HG03060 (cell line): Measurements from ENCODE around the gene CPNE5.
"Not testable (repeated sequence)": the region's sequence is repeated elsewhere in the genome, so short reads cannot be mapped to it uniquely, and the experiment has no call there.

ENCODE experiments used
- ATAC-seq: cut with Tn5 transposase; IDR thresholded peaks from one replicate; pipeline ENCODE4 v1.9.1; 2021; ENCODE audit warnings: low read depth, moderate number of reproducible peaks; ENCODE audit not compliant: unreplicated experiment

Gene CPNE5

DNA sequence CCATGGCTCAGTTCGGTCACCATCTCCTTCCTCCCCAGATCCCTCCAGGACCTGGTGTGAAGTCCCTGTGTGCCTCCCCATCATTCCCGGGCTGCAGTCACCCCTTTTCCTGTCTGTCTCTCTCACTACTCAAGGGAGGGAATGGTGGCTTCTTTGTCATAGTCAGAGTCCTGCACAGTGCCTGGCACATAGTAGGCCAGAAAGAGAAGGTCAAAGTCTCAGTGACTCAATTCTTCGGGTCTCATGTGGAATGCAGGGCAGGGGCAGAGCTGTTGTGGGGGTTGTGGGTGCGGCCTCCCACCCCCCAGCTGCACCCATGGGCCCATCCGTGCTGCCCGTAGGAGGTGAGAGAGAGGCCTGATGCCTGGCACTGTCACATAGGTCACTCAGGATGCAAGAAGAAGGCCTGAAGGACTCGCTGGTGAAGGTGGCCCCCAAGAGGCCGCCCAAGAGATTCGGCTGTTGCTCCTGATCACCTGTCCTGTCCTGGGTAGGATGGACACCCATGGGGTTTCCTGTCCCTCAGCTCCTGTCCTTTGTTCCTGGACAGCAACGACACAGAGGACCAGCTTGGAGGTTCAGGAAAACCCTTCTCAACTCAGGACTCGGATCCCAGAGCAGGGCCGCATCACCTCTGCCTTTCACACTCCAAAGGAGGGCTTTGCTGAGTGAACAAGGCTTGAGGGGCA, 107.5 kb downstream of the CPNE5 start:
- ATAC-seq, result no peak

DNA sequence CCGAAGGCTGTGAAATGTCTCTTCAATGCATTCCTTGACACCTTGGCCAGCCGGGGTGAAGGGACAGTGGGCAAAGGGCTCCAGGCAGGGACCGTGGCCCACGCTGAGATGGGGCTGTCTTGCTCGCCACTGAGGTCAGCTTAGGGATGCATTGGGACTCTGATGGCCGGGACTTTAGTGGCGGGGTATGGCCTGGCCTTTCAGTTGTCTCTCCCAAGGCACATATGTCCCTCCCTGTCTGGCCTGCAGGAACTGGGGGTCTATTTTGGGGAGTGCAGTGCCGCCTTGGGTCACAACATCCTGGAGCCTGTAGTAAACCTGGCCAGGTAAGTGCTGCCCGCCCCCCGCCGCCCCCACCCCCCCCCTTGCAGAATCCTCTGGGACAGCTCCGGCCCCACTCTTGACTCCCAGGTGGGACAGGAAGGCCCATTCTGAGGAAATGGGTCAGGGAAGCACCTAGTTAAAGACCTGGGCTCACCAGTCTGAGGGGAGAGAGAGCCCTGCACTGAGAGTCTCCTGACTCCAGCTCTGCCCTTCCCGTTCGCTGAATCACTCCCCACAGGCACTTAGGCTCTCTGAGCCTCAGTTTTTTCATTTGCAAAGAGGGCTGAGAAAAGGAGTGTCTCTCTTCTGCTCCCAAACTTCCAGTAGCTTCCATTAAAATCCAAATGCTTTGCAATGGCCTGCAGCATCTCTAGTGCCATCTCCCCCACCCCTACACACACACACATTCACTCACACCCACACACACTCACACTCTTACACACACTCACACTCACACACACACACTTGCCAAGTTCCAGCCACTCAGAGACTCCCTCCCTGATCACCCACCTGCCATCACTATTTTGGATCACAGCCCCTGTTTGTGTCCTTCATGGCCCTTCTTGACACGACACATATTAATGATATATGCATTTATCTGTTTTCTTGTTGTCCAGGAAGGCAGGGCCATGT, 108.5 kb downstream of the CPNE5 start:
- no peak for ATAC-seq

DNA sequence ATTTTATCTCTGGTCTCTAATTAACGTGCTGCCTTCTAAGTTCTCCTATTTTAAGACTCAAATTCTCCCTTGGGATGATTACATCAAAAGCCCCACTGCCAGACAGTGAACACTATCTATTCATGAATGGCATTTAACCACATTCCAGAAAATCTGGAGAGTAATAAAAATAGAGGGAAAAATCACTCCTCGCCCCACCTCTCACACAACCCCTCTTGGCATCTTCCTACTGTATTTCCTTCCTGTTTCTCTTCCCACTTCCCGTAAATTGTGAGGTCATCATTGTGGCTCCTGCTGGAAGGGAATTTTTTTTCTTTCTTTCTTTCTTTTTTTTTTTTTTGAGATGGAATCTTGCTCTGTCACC, 110.1 kb downstream of the CPNE5 start:
- no peak for ATAC-seq

DNA sequence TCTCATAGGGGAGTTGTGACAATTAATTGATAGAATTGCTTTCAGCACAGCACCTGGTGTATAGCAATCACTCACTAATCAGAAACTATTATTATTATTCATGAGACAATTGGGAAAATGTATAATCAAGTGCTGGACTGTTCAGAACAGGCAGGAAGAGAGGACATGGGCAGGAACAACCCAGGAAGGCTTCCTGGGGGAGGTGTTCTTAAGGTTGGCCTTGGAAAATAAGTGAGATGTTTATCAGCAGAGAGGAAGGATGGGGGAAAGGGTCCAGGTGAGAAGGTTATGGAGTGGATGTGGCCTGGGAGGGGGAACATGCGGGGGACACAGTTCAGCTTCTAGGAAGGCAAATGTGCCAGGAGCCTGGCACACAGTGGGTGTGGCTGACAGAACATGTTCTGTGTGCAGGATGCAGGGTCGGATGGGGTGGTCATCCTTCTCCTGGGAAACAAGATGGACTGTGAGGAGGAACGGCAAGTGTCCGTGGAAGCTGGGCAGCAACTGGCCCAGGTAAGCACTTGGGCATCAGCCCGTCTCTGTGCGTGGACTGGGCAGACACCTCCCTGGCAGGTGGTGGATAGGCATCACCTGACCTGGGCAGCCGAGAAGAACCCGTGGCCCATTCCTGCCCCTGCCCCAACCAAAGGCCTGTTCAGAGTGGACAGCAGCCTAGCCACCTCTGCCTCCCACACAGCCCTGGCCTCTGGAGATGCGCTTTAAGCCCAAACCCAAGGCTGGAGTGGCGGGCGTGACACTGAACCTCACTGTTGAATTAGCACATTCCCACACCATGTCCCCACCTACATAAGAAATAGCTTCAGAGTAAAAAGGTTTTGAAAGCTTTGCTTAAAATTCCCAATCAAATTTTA, 110.7 kb downstream of the CPNE5 start:
- no peak for ATAC-seq

DNA sequence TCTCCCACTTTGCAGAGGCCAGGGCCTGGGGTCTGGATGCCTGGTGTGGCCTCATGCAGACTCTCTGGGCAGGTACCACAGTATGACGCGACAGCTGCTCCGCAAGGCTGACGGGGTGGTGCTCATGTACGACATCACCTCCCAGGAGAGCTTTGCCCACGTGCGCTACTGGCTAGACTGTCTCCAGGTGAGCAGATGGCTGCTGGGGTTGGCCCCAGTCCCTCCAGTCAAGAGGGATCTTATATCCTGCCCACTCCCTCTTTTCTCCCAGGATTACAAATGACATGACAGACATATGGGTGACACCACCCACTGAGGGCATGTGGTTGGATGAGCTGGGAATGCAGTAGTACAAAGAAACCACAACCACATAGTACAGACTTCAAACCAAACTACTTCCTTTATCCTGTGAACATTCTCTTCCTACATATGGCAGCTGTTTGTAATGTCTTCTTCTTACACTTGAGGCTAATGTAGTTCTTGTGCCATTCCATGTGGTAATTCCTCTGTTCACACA, 111.7 kb downstream of the CPNE5 start:
- no peak for ATAC-seq

DNA sequence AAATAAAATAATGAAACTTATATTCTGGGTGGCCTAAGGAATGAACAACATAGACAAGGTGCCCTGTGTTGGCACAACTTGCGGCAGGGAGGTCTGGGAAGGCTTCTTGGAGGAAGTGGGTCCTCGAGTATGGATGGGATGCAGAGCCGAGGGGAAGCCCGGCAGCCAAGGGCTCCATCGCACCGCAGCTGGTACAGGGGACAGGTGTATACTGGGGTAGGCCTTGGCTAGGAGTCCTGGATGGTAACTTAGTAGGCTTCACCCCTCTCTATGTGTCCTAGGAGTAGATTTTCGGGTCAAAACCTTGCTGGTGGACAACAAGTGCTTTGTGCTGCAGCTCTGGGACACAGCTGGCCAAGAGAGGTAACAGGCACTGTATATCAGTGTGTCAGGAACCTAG, 113.7 kb downstream of the CPNE5 start:
- no peak for ATAC-seq

DNA sequence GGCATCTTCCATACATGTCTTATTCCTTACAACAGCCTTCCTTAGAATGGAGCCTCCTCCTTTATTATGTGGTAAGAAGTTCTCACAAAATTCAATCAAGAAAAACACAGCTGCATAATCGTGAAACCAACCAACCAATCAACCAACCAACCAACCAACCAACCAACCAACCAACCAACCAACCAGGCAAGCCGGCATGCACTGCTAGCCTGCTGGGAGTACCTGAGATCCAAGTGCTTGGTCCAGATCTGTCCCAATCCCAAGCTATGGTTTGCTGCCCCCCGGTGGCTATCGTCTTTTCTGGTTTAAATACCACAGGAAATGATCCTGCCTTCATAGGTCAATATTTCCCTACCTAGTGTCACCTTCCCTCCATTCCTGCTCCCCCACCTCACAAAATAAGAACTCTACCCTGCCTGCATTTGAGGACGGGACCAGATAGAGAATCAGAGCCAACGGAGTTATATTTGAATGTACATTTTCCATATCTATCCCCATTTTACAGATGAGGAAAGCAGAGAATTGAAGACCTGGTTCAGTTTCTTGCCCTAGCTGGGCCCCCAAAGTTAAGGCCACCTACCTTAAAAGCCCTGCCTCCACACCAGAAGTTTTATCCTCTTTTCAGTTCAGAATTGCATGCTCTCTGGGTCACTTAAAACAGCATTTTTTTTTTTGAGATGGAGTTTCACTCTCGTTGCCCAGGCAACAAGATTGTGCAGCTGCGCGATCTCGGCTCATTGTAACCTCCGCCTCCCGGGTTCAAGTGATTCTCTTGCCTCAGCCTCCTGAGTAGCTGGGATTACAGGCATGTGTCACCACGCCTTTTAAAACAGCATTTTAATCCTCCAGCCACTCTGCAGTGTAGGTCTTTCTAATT, 114.5 kb downstream of the CPNE5 start:
- ATAC-seq, result no peak

DNA sequence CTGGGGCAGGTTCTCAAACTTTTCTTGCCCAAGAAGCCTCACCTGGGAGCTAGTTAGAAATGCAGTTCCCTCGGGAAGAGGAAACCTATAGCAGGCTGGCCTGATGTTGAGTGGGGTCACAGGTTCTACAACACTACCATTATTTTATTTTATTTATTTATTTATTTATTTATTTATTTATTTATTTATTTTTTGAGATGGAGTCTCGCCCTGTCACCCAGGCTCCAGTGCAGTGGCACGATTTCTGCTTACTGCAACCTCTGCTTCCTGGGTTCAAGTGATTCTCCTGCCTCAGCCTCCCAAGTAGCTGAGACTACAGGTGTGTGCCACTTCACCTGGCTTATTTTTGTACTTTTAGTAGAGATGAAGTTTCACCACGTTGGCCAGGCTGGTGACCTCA, 115.3 kb downstream of the CPNE5 start:
- not testable (repeated sequence) for ATAC-seq

DNA sequence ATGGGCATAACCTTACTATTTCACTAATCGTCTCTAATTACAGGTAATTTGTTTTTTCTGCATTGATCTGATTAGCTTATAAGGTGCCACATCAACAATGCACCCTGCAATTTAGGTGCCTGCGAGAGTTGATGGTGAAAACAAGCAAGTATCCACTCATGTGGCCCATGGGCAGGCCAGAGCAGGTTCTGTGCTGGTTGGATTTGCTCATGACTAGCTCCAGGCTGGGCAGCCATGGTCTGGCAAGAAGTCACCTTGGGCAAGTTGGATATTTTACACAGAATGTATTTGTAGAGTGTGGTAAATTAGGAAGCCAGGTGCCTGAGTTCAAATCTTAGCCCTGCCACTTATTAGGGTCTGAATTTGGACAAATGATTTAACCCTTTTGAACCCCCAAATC, 116.4 kb downstream of the CPNE5 start:
- no peak for ATAC-seq

DNA sequence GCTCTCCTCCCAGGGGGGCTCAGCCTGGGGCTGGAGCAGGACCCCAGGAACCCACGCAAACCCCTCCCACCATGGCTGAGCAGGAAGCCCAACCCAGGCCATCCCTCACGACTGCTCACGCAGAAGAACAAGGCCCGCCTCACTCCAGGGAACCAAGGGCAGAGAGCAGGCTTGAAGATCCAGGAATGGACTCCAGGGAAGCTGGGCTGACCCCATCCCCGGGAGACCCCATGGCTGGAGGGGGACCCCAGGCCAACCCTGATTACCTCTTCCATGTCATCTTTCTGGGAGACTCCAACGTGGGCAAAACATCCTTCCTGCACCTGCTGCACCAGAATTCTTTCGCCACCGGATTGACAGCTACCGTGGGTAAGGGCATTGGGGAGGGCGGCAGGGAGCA, 116.9 kb downstream of the CPNE5 start:
- no peak for ATAC-seq

DNA sequence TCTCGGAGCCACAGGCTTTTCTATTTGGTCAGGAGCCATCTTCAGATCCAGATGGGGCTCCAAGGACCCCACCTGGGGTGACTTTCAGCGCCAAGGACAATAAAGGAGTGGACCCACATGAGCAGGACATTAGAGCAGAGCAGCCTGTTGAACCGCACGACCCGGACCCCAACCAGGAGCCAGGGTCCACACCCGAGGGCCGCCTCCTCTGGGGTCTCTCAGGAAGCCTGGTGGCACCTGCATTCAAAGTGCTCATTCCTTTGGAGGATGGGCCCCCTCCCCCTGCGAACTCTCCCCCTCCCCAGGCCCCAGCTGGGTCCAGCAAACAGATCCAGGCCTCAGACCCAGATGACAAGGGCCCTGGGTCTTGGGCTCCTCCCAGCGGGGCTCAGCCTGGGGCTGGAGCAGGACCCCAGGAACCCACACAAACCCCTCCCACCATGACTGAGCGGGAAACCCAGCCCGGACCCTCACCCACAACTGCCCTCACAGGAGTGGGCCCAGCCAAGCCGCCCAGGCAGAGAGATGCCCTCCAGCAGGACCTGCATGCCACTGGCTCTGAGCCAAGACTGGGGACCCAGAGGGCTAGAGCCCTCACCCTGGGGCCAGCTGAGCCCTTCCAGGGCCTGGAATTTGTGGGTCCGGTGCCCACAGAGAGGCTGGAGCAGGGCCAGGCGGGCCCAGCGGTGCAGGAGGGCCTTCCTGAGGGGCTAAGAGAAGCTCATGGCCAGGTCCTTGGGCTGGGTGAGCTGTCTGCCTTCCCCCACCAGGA, 117.7 kb downstream of the CPNE5 start:
- ATAC-seq, result no peak

DNA sequence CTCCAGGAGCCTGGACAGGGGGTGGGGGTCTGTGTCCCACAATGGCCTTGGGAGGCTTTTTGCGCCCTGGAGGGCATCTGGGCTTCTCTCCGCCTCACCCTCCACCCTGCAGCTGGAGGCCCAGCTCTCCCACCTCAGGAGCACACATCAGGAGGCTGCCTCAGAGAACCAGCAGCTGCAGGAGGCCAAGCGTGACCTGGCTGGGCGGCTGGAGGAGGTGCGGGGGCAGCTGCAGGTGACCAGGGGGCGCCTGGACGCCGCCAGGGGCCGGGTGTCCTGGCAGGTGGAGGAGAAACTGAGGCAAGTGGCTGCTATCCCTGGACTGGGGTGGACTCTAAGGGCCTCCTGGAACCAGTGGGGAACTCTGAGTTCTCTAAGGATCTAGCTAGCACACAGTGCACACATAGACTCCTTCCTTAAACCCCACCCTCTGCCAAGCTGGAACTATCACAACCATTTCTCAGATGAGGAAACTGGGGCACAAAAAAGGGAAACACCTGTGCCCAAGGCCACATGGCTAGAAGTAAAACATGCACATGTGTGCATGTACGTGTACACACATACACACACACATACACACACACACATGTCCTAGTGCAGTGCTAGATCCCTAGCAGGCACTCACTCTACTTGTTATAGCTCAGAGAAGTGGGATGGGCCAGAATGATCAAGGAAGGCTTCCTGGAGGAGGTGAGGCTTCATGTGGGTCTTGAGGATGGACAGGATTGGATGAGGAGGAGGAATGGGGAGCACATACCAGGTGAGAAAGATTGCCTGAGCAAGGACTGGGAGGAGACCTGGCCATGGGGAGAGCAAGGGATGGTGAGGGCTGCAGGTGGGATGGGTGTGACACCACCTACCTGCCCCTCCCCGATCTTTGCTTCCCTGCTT, 118.7 kb downstream of the CPNE5 start:
- no peak for ATAC-seq

DNA sequence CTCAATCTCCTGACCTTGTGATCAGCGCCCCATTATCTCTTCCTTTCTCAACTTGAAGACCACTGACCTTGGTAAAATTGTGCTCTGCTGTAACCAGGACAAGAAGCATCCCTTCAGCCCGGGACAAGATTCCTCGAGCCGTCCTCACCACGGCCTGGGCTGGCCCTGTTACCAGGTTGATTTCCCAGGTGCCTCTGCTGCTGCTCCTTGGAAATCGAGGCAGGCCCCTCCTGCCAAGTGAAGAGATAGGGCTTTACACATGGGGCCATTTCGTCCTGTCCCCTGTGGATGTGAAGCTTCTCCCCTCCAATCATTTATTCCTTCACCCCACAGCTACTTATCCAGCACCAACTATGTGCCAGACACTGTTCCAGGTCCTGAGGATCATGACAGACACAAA, 120.1 kb downstream of the CPNE5 start:
- no peak for ATAC-seq

DNA sequence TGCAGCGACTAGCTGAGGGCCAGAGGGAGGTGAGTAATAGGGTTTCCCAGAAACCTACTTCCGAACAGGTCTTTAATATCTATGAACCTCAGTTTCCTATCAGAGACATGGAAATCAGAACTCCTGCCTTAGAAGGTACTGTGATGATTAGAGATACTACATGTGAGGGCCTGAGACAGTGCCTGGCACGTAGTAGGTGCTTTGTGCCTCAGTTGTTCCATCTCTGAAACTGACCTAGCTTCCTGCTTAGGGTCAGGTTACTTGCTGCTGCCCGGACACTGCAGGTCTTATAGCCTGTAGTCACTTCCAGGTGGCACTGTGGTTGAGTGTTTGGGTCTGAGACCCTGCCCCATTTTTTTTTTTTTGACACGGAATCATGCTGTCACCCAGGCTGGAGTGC, 120.7 kb downstream of the CPNE5 start:
- ATAC-seq, result no peak

DNA sequence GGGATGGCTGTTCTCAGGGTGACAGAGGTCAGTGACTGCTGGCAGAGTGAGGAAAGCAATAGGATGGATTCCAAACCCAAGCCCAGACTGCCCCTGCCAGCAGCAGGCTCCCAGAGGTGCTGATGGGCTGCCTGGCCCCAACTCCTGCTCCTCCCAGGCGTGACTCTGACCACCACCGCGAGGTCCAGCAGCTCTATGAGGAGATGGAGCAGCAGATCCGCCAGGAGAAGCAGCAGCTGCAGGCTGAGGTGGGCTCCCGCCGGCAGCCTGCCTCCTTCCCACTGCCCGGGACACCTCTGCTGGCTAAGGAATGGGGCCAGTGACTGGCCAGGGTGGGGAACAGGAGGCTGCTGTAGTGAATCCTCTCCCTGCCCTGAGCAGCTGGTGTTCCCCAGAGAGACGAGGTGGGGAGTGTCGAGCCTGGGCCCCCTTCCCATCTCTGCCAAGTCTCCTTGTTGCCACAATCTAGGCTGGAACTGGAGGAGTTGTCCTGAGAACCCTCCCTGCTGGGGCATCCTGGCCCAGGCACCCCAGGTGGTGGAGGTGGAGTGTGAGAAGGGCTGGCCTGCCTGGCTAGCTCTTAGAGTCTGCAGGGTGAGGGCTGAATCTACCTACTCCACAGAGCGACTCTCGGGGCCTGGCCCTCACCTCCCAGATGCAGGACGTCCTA, 121.2 kb downstream of the CPNE5 start:
- no peak for ATAC-seq

DNA sequence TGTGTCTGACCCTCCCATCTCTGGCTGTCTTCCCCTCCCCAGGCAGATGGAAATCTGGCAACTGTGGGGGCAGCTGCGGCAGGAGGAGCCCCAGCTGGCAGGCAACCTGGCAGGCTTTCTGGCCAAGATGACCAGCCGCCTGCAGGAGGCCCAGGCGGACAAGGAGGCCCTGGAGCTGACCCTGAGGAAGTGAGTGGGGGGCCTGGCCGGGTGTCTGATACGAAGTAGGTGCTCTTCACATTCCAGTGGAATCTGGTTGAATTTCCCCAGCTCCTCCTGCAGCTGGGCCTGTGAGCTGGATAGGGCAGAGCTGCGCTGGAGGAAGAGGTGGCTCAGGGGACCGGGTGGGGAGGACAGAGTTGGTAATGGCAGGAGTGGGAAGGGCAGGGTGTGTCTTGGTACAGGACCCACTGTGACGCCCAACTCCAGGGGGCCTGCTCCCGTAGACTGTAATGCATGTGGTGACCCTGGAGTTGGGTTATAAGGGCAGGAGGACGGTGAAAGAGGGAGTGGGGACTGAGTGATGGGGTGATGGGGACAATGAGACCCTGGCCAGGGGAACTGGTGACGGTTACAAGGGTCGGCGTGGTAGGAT, 121.9 kb downstream of the CPNE5 start:
- ATAC-seq, result no peak

DNA sequence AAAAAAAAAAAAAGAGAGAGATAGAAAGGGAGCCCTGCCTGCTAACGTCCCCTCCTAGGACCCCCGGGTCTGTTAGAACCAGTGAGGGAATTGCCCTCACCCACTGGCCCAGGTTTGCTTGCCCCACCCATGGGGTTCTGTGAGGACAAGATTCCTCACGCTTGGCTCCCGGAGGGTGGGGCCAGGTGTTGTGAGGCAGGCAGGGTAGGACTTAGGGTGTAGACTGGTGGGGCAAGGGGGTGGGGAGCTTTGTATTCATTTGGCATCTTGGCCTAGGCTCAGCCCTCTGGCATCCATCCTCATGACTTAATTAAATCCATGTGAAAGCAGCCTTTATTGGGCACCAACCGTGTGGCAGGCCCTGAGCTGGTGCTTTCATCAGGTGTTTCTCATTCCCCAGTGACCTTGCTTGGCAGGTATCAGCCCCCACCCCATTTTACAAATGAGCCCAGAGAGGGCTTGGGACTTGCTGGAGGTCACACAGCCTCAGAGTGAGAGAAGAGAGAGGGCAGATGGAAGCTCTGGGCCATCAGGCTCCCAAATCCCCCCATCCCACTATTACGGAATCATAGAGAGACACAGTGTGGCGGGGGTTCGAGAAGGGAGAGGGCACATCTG, 122.7 kb downstream of the CPNE5 start:
- no peak for ATAC-seq
